Epithelial cell of esophagus (primary cell): ENCODE results near the gene SLC13A5.

ENCODE experiments used
- DNase-seq: peaks from one replicate; pipeline ENCODE4 v3.0.0; 2010; ENCODE audit warnings: low read depth
- H3K4me3 ChIP-seq: 2 replicates; pipeline ENCODE4 v1.5.1; 2011; ENCODE audit warnings: mild to moderate bottlenecking, low read length, control low read depth
- CTCF ChIP-seq: IDR thresholded peaks from 2 replicates; pipeline ENCODE4 v1.5.1; 2011; ENCODE audit warnings: low read depth, mild to moderate bottlenecking, low read length, control low read depth, inconsistent platforms; ENCODE audit not compliant: insufficient read depth; ENCODE audit errors: missing control alignments

Gene SLC13A5

GRCh38 chr17:6724009-6724408 lies 10.8 kb upstream of the SLC13A5 start:
- H3K4me3 ChIP-seq, result no peak overlapping the region
- no peak for DNase-seq
- TF ChIP-seq CTCF, result no peak

GRCh38 chr17:6721744-6722143 lies 8.6 kb upstream of the SLC13A5 start:
- H3K4me3 ChIP-seq, result no peak overlapping the region
- no peak for TF ChIP-seq CTCF
- no peak for DNase-seq

- H3K4me3 ChIP-seq, result no peak overlapping the region
- no peak for DNase-seq
- no peak for TF ChIP-seq CTCF
Observed at GRCh38 chr17:6716736-6717135, 3.6 kb upstream of the SLC13A5 start.

- DNase-seq, result no peak
Observed at GRCh38 chr17:6714315-6714874, 1.2 kb upstream of the SLC13A5 start.

GRCh38 chr17:6713918-6714271 lies 726 bp upstream of the SLC13A5 start:
- H3K4me3 ChIP-seq, result peak overlapping the region; percentile 10
- TF ChIP-seq CTCF, result no peak

More at GRCh38 chr17:6714315-6714874, 1.2 kb upstream of the SLC13A5 start:
- H3K4me3 ChIP-seq, result no peak overlapping the region
- TF ChIP-seq CTCF, result no peak

GRCh38 chr17:6712854-6713129 lies 377 bp downstream of the SLC13A5 start:
- DNase-seq, result no peak
- no peak overlapping the region for H3K4me3 ChIP-seq

More at GRCh38 chr17:6713918-6714271, 726 bp upstream of the SLC13A5 start:
- DNase-seq, result no peak

More at GRCh38 chr17:6712854-6713129, 377 bp downstream of the SLC13A5 start:
- no peak for TF ChIP-seq CTCF
